Measurements from ENCODE around the gene KAZALD1.

The KAZALD1 gene

DNA sequence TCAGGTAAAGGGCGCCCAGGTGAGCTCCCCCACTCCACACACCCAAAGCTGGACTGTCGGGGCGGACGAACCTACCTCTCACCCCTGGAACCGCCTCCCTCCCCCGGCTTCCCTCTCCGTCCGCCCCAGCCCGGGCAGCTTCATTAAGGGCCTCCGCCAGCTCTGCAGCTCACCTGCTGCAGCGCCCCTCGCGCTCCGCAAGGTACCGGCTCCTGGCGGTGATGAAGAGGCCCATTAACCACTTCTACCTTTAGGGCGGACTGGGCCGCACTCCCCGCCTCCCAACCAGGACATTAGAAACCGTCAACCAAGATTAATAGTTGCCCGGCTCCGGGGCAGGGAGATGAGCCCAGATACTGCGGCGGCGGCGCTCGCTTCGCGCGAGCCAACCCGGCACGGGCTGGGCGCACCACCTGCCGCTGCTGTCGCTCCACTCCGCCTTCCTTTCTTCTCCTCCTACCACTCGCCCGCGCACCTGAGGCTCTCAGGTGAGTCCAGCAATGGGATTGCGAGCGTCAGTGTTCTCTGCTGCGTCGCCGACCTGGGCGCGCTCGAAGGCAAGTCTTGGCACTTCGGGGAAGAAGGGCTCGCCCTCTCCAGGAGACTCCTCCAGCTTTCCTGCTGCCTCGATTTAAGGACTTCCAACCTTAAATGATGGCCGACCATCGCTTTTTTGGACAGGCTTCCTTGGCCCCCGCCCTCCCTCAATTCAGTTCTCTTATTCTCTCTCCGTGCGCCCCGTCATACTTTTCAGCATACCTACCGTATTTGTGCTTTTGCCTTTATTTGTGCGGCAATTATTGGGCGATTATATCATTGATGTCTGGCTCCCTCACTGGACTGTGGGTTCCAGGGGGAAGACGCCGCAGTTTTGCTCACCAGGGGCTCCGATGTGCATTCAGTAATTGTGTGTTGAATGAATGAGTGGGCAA, 13.6 kb upstream of the KAZALD1 start:
- Histone ChIP-seq H3K9me3 (ENCODE audit: control insufficient read depth in 1 of 2, low read length in 2 of 2) (no peaks in the 10 kb centered on the region), H3K36me3 (ENCODE audit: control insufficient read depth in 1 of 2, insufficient read depth in 2 of 2, low read length in 2 of 2) (no peaks in the 10 kb centered on the region), H3K4me3 (ENCODE audit: low read depth in 1 of 2, low read length in 2 of 2) (no peak overlapping the region), H3K27ac (ENCODE audit: low read depth, low read length) (no peak overlapping the region), H3K9ac (ENCODE audit: low read depth in 1 of 2, low read length in 2 of 2) (no peak overlapping the region), H3K27me3 (ENCODE audit: control insufficient read depth in 1 of 2, insufficient read depth in 2 of 2, low read length in 2 of 2) (peaks cover 37 to 39% of the 10 kb centered on the region in 2 donors), H3K4me1 (ENCODE audit: control insufficient read depth in 1 of 2, insufficient read depth in 2 of 2, low read length in 2 of 2) (peaks cover 18 to 21% of the 10 kb centered on the region in 2 donors)

DNA sequence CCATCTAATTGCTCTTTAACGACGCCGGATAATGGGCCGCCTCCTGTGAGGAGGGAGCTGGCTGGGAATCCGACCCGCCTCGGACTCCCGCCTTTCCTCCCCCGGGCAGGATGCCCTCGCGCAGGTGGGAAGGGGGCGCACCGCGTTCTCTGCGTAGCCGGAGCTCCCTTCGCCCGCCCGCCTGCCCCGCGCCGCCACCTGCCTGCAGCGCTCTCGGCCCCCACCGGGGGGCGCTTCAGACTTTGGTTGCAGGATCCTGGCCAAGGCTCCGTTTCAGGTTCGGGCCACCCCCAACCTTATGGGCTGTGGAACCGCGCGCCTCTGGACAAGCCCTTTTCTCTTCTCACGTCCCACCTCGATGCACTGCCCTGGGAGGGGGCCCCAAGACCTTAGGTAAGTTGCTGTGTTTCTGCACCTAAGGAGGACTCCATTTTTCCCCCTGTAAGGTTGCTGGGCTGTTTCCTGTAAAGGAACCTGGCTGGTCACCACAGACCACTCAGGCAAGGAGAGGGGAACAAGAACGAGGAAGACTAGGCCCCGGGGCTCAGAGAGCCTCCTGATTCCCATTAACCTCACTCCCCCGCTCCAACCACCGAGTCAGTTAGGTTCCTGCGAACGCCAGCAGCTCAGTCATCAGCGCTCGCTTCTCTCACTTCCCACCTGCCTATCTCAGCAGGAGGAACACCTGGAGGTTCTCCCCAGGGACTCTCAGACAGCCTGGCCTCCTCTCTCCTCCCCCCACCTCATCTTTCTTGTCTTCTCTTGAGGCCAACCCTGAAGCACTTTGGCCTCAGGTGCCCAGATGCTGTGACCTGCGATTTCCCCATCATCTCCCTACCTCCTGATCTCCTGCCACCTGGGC, 11.3 kb upstream of the KAZALD1 start:
- Histone ChIP-seq H3K27me3 (ENCODE audit: control insufficient read depth in 1 of 2, insufficient read depth in 2 of 2, low read length in 2 of 2) (peaks cover 37 to 39% of the 10 kb centered on the region in 2 donors), H3K4me3 (ENCODE audit: low read depth in 1 of 2, low read length in 2 of 2) (peak overlapping the region; percentile 53 to 57), H3K9me3 (ENCODE audit: control insufficient read depth in 1 of 2, low read length in 2 of 2) (no peaks in the 10 kb centered on the region), H3K9ac (ENCODE audit: low read depth in 1 of 2, low read length in 2 of 2) (peak overlapping the region; percentile 25 to 49), H3K4me1 (ENCODE audit: control insufficient read depth in 1 of 2, insufficient read depth in 2 of 2, low read length in 2 of 2) (peaks cover 18 to 22% of the 10 kb centered on the region in 2 donors), H3K36me3 (ENCODE audit: control insufficient read depth in 1 of 2, insufficient read depth in 2 of 2, low read length in 2 of 2) (no peaks in the 10 kb centered on the region), H3K27ac (ENCODE audit: low read depth, low read length) (no peak overlapping the region)

DNA sequence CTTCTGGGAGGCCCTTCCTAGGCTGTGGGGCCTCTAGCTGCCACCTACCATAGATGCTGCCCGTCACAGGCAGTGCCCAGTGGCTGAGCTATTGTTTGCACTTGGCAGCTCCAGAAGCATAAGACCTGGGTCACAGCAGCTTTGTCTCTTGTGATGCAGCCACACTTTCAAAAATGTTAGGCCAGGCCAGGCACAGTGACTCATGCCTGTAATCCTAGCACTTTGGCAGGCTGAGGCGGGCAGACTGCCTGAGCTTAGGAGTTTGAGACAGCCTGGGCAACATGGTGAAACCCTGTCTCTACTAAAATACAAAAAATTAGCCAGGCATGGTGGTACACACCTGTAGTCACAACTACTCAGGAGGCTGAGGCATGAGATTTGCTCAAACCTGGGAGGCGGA, 9.5 kb upstream of the KAZALD1 start:
- Histone ChIP-seq H3K27ac (ENCODE audit: low read depth, low read length) (no peak overlapping the region), H3K4me3 (ENCODE audit: low read depth in 1 of 2, low read length in 2 of 2) (no peak overlapping the region), H3K9ac (ENCODE audit: low read depth in 1 of 2, low read length in 2 of 2) (no peak overlapping the region), H3K27me3 (ENCODE audit: control insufficient read depth in 1 of 2, insufficient read depth in 2 of 2, low read length in 2 of 2) (peaks cover 28 to 30% of the 10 kb centered on the region in 2 donors), H3K4me1 (ENCODE audit: control insufficient read depth in 1 of 2, insufficient read depth in 2 of 2, low read length in 2 of 2) (peaks cover 18 to 22% of the 10 kb centered on the region in 2 donors), H3K36me3 (ENCODE audit: control insufficient read depth in 1 of 2, insufficient read depth in 2 of 2, low read length in 2 of 2) (no peaks in the 10 kb centered on the region), H3K9me3 (ENCODE audit: control insufficient read depth in 1 of 2, low read length in 2 of 2) (no peaks in the 10 kb centered on the region)

DNA sequence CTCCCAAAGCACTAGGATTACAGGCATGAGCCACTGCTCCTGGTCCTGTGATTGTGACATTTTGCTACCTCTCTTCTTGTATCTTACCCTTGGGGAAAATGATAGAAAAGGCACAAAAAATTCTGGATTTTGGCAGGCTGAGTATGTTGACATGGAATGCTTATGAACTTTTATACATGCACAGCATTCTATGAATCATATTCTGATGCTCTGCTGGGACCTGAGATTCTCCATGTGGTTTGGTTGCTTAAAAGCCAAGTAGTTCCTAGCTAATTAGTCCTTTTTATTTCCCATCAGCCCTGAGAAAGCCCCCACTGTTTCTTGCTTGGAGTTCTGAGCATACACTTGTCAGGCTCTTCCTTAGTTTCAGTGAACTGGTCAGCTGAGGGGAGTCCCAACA, 8.3 kb upstream of the KAZALD1 start:
- H3K27ac ChIP-seq (ENCODE audit: low read depth, low read length): no peak overlapping the region
- no peaks in the 10 kb centered on the region for H3K9me3 ChIP-seq (ENCODE audit: control insufficient read depth in 1 of 2, low read length in 2 of 2)
- no peaks in the 10 kb centered on the region for H3K36me3 ChIP-seq (ENCODE audit: control insufficient read depth in 1 of 2, insufficient read depth in 2 of 2, low read length in 2 of 2)
- no peak overlapping the region for H3K9ac ChIP-seq (ENCODE audit: low read depth in 1 of 2, low read length in 2 of 2)
- H3K27me3 ChIP-seq (ENCODE audit: control insufficient read depth in 1 of 2, insufficient read depth in 2 of 2, low read length in 2 of 2): peaks cover 18 to 19% of the 10 kb centered on the region in 2 donors
- H3K4me3 ChIP-seq (ENCODE audit: low read depth in 1 of 2, low read length in 2 of 2): no peak overlapping the region
- H3K4me1 ChIP-seq (ENCODE audit: control insufficient read depth in 1 of 2, insufficient read depth in 2 of 2, low read length in 2 of 2): peaks cover 15 to 18% of the 10 kb centered on the region in 2 donors

DNA sequence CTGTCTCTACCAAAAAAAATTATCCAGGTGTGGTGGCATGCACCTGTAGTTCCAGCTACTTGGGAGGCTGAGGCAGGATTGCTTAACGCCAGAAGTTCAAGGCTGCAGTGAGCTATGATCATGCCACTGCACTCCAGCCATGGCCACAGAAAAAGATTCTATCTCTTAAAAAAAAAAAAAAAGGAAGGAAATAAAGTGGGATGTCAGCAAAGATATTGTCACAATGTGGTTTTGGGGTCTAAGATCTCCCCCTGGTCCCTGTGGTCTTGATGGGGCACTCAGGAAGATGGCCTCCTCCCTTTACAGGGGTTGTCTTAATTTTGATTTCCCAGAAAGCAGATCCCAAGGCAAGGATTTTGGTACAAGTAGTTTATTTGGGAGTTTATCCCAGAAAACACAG, 7.4 kb upstream of the KAZALD1 start:
- no peaks in the 10 kb centered on the region for H3K36me3 ChIP-seq (ENCODE audit: control insufficient read depth in 1 of 2, insufficient read depth in 2 of 2, low read length in 2 of 2)
- H3K4me1 ChIP-seq (ENCODE audit: control insufficient read depth in 1 of 2, insufficient read depth in 2 of 2, low read length in 2 of 2): peaks cover 12 to 21% of the 10 kb centered on the region in 2 donors
- peaks cover 10% of the 10 kb centered on the region in 2 donors for H3K27me3 ChIP-seq (ENCODE audit: control insufficient read depth in 1 of 2, insufficient read depth in 2 of 2, low read length in 2 of 2)
- H3K9ac ChIP-seq (ENCODE audit: low read depth in 1 of 2, low read length in 2 of 2): no peak overlapping the region
- peak overlapping the region in 1 of 2 donors; percentile 25 for H3K4me3 ChIP-seq (ENCODE audit: low read depth in 1 of 2, low read length in 2 of 2)
- H3K27ac ChIP-seq (ENCODE audit: low read depth, low read length): no peak overlapping the region
- H3K9me3 ChIP-seq (ENCODE audit: control insufficient read depth in 1 of 2, low read length in 2 of 2): no peaks in the 10 kb centered on the region

DNA sequence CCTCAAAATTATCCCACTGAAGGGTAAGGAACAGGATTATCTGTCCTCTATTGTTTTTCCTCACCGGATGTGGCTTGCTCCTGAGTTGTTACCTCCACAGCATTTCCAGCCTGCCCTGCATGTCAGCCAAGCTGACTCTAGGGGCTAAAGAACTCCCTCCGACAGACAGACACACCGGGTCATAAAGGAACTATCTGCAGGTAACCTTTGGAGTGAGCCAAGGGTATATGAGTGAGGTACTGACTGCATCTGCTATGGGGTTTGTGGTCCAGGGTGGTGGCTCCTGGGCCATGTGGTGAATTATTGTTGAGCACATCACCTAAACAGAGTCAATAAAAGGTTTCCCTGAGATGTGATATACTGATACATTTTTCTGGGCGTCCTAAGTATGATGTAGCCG, 6.9 kb upstream of the KAZALD1 start:
- no peak overlapping the region for H3K9ac ChIP-seq (ENCODE audit: low read depth in 1 of 2, low read length in 2 of 2)
- H3K9me3 ChIP-seq (ENCODE audit: control insufficient read depth in 1 of 2, low read length in 2 of 2): no peaks in the 10 kb centered on the region

DNA sequence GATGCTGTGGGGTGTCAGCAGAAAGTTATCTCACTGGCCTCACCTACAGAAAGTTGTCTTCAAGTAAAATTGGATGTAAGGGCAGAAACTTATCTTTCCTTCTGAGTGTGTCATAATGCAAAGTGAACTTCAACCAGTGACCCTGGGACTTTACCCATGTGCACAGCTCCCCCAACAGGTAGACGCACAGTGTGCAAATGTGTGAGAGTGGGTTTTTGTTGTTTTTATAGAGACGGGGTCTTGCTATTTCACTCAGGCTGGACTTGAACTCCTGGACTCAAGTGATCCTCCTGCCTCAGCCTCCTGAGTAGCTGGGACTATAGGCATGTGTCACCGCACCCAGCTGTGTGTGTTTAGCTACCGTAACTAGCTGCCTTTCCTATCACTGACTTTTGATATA, 6.4 kb upstream of the KAZALD1 start:
- H3K27me3 ChIP-seq (ENCODE audit: control insufficient read depth in 1 of 2, insufficient read depth in 2 of 2, low read length in 2 of 2): peaks cover 4 to 8% of the 10 kb centered on the region in 2 donors
- no peaks in the 10 kb centered on the region for H3K36me3 ChIP-seq (ENCODE audit: control insufficient read depth in 1 of 2, insufficient read depth in 2 of 2, low read length in 2 of 2)
- no peak overlapping the region for H3K9ac ChIP-seq (ENCODE audit: low read depth in 1 of 2, low read length in 2 of 2)
- H3K4me3 ChIP-seq (ENCODE audit: low read depth in 1 of 2, low read length in 2 of 2): no peak overlapping the region
- peaks cover 19 to 21% of the 10 kb centered on the region in 2 donors for H3K4me1 ChIP-seq (ENCODE audit: control insufficient read depth in 1 of 2, insufficient read depth in 2 of 2, low read length in 2 of 2)
- no peaks in the 10 kb centered on the region for H3K9me3 ChIP-seq (ENCODE audit: control insufficient read depth in 1 of 2, low read length in 2 of 2)
- no peak overlapping the region for H3K27ac ChIP-seq (ENCODE audit: low read depth, low read length)

More for the DNA sequence above, 6.9 kb upstream of the KAZALD1 start:
- Histone ChIP-seq H3K4me1 (ENCODE audit: control insufficient read depth in 1 of 2, insufficient read depth in 2 of 2, low read length in 2 of 2) (peaks cover 17 to 21% of the 10 kb centered on the region in 2 donors), H3K4me3 (ENCODE audit: low read depth in 1 of 2, low read length in 2 of 2) (peak overlapping the region in 1 of 2 donors; percentile 25), H3K27ac (ENCODE audit: low read depth, low read length) (no peak overlapping the region), H3K36me3 (ENCODE audit: control insufficient read depth in 1 of 2, insufficient read depth in 2 of 2, low read length in 2 of 2) (no peaks in the 10 kb centered on the region), H3K27me3 (ENCODE audit: control insufficient read depth in 1 of 2, insufficient read depth in 2 of 2, low read length in 2 of 2) (peaks cover 6 to 9% of the 10 kb centered on the region in 2 donors)

DNA sequence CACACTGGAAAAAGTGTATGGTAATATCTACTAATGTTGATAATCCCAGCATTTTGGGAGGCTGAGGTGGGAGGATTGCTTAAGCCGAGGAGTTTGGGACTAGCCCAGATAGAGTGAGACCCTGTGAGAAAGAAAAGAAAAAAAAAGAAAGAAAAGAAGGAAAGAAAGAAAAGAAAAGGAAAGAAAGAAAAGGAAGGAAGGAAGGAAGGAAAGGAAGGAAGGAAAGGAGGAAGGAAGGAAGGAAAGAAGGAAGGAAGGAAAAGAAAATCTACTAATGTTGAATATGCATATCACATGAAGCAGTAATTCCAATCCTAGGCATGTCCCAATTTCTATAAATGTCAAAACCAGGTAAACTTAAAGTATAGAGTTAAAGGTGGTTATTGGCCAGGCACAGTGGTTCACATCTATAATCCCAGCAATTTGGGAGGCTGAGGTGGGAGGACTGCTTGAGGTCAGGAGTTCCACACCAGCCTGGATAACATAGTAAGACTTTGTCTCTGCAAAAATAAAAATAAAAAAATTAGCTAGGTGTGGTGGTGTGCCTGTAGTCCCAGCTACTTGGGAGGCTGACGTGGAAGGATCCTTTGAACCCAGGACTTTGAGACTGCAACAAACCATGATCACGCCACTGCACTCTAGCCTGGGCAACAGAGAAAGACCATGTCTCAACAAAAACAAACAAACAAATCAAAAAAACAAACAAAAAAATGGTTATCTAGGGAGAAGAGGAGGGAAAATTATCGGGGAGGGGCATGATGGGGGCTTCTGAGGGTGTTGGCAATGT, 5.2 kb upstream of the KAZALD1 start:
- no peak overlapping the region for H3K27ac ChIP-seq (ENCODE audit: low read depth, low read length)

DNA sequence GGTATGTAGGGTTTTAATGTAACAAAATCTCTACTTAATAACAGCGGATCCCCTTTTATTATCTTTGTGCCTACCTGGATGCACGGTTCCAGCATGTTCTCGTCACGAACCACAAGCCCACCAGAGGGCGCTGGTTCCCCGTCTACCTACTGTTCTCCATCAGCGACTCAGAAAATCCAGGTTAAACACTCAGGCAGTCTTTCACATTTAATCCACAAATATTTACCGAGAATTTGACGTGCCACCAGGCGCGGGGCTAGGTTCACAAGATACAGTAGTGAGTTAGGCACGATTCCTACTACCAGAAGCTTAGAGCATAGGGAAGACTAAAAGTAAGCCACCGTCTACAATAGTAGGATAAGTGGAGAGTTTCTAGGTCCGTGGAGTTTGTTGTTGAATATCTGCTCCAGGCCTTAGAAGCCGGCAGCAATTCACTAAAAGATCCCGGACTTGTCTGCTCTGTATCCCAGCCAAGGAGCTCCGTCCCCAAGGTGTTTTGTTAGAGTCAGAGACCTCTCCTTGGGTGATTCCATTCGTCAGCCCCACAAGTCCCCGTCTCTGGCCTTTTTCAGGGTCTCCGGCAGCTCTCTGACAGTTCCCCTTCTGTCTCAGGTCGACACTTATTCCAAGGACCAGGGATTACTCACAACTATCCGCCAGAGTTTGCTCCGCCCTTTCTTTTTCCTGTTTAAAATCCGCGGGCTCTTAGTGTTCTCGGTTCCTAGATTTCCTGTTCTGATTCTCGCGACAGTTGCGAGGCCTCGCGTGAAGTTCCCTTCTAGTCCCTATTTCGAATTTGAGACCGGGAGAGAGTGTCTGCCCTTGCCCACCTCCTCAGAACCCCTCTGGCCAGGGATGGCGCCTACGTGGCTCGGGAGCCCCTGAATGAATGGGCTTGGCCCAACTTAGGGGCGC, 1.5 kb upstream of the KAZALD1 start:
- Histone ChIP-seq H3K27me3 (ENCODE audit: control insufficient read depth in 1 of 2, insufficient read depth in 2 of 2, low read length in 2 of 2) (peaks cover 0 to 16% of the 10 kb centered on the region in 2 donors), H3K4me3 (ENCODE audit: low read depth in 1 of 2, low read length in 2 of 2) (peak overlapping the region; percentile 89 to 98), H3K9me3 (ENCODE audit: control insufficient read depth in 1 of 2, low read length in 2 of 2) (no peaks in the 10 kb centered on the region), H3K36me3 (ENCODE audit: control insufficient read depth in 1 of 2, insufficient read depth in 2 of 2, low read length in 2 of 2) (no peaks in the 10 kb centered on the region), H3K9ac (ENCODE audit: low read depth in 1 of 2, low read length in 2 of 2) (peak overlapping the region; percentile 85 to 100), H3K4me1 (ENCODE audit: control insufficient read depth in 1 of 2, insufficient read depth in 2 of 2, low read length in 2 of 2) (peaks cover 37 to 43% of the 10 kb centered on the region in 2 donors), H3K27ac (ENCODE audit: low read depth, low read length) (peak overlapping the region; percentile 98)

More for the DNA sequence above, 5.2 kb upstream of the KAZALD1 start:
- Histone ChIP-seq H3K4me1 (ENCODE audit: control insufficient read depth in 1 of 2, insufficient read depth in 2 of 2, low read length in 2 of 2) (peaks cover 15 to 24% of the 10 kb centered on the region in 2 donors), H3K9me3 (ENCODE audit: control insufficient read depth in 1 of 2, low read length in 2 of 2) (no peaks in the 10 kb centered on the region), H3K36me3 (ENCODE audit: control insufficient read depth in 1 of 2, insufficient read depth in 2 of 2, low read length in 2 of 2) (no peaks in the 10 kb centered on the region), H3K9ac (ENCODE audit: low read depth in 1 of 2, low read length in 2 of 2) (no peak overlapping the region), H3K4me3 (ENCODE audit: low read depth in 1 of 2, low read length in 2 of 2) (no peak overlapping the region), H3K27me3 (ENCODE audit: control insufficient read depth in 1 of 2, insufficient read depth in 2 of 2, low read length in 2 of 2) (no peaks in the 10 kb centered on the region)

All from duodenal mucosa (tissue), 2 donors.